Stimulated activated CD8-positive, alpha-beta memory T cell treated with anti-CD3 and anti-CD28 coated beads, Interleukin-2, amount 100 ng/mL, for 48 hours (primary cell): ENCODE measurements around the gene ZDBF2.
A peak's percentile ranks its signal among the peaks of the same experiment; 100 is the strongest.
"Not testable (repeated sequence)": the region's sequence is repeated elsewhere in the genome, so short reads cannot be mapped to it uniquely, and the experiment has no call there.

Source experiments
- DNase-seq, 2 donors: peaks; one replicate each; pipeline ENCODE4 v3.0.0-alpha.2; 2020; ENCODE audit warnings: low read depth in 2 of 2

Gene ZDBF2

GRCh38 chr2:206323486-206323885, 49.0 kb downstream of the ZDBF2 start:
- DNase-seq = no peak

- DNase-seq = no peak
Measured at GRCh38 chr2:206324869-206325268, 50.4 kb downstream of the ZDBF2 start.

GRCh38 chr2:206328974-206329373, 54.5 kb downstream of the ZDBF2 start:
- no peak for DNase-seq

GRCh38 chr2:206336861-206337260, 62.4 kb downstream of the ZDBF2 start:
- no peak for DNase-seq

GRCh38 chr2:206337956-206338355, 63.5 kb downstream of the ZDBF2 start:
- DNase-seq = no peak

- DNase-seq = no peak
Measured at GRCh38 chr2:206341396-206341795, 66.9 kb downstream of the ZDBF2 start.

- DNase-seq = no peak
Measured at GRCh38 chr2:206343144-206343543, 68.7 kb downstream of the ZDBF2 start.

- DNase-seq = no peak
Measured at GRCh38 chr2:206343816-206344215, 69.4 kb downstream of the ZDBF2 start.

- no peak for DNase-seq
Measured at GRCh38 chr2:206345606-206346005, 71.1 kb downstream of the ZDBF2 start.

- DNase-seq = no peak
Measured at GRCh38 chr2:206349375-206349774, 74.9 kb downstream of the ZDBF2 start.

- no peak for DNase-seq
Measured at GRCh38 chr2:206352571-206352970, 78.1 kb downstream of the ZDBF2 start.

- no peak for DNase-seq
Measured at GRCh38 chr2:206353685-206354084, 79.2 kb downstream of the ZDBF2 start.

GRCh38 chr2:206354129-206354528, 79.7 kb downstream of the ZDBF2 start:
- no peak for DNase-seq

- not testable (repeated sequence) for DNase-seq
Measured at GRCh38 chr2:206356840-206357239, 82.4 kb downstream of the ZDBF2 start.

GRCh38 chr2:206360840-206361239, 86.4 kb downstream of the ZDBF2 start:
- not testable (repeated sequence) for DNase-seq

GRCh38 chr2:206361407-206362045, 87.1 kb downstream of the ZDBF2 start:
- peak in 1 of 2 donors; percentile 5 for DNase-seq
